GM10266 (cell line): Measurements from ENCODE around the gene TTYH3.

Experiments
- DNase-seq: peaks from one replicate; pipeline ENCODE4 v3.0.0; 2012; ENCODE audit errors: extremely low spot score
- CTCF ChIP-seq: IDR thresholded peaks from 2 replicates; pipeline ENCODE4 v1.5.1; 2012; ENCODE audit warnings: mild to moderate bottlenecking, low read depth; ENCODE audit not compliant: control insufficient read depth, insufficient read depth; ENCODE audit errors: missing control alignments

Gene TTYH3

GRCh38 chr7:2647594-2648172, 15.9 kb downstream of the TTYH3 start:
- DNase-seq: no peak
- TF ChIP-seq CTCF: no peak

GRCh38 chr7:2649139-2649838, 17.5 kb downstream of the TTYH3 start:
- DNase-seq: no peak
- TF ChIP-seq CTCF: no peak

GRCh38 chr7:2649991-2650390, 18.2 kb downstream of the TTYH3 start:
- TF ChIP-seq CTCF: no peak
- DNase-seq: no peak

GRCh38 chr7:2650451-2650850, 18.7 kb downstream of the TTYH3 start:
- no peak for DNase-seq
- TF ChIP-seq CTCF: no peak

GRCh38 chr7:2651336-2651735, 19.6 kb downstream of the TTYH3 start:
- DNase-seq: no peak

GRCh38 chr7:2651847-2652735, 20.3 kb downstream of the TTYH3 start:
- TF ChIP-seq CTCF: no peak
- no peak for DNase-seq

More at GRCh38 chr7:2651336-2651735, 19.6 kb downstream of the TTYH3 start:
- TF ChIP-seq CTCF: peak; percentile 14

- DNase-seq: no peak
- no peak for TF ChIP-seq CTCF
These were observed 20.9 kb downstream of the TTYH3 start for GRCh38 chr7:2652736-2653060.
